IPS DF 6.9 (cell line): Measurements from ENCODE around the gene FBN1.
A peak's percentile ranks its signal among the peaks of the same experiment; 100 is the strongest.

ENCODE experiments used
- DNase-seq: peaks from one replicate; pipeline ENCODE4 v3.0.0-alpha.2; 2013; ENCODE audit warnings: low read depth, low spot score
- H3K27ac ChIP-seq: one replicate; pipeline ENCODE4 v1.5.1; 2013; ENCODE audit warnings: low read length, control low read depth
- H3K27me3 ChIP-seq: 2 replicates; pipeline ENCODE4 v1.6.1; 2013; ENCODE audit warnings: mild to moderate bottlenecking, low read length; ENCODE audit not compliant: control insufficient read depth, insufficient read depth
- H3K36me3 ChIP-seq: 2 replicates; pipeline ENCODE4 v1.6.1; 2013; ENCODE audit warnings: low read length; ENCODE audit not compliant: control insufficient read depth, insufficient read depth
- H3K4me1 ChIP-seq: 2 replicates; pipeline ENCODE4 v1.6.1; 2013; ENCODE audit warnings: low read length; ENCODE audit not compliant: control insufficient read depth, insufficient read depth
- H3K4me3 ChIP-seq: 2 replicates; pipeline ENCODE4 v1.5.1; 2013; ENCODE audit warnings: mild to moderate bottlenecking, low read length
- H3K9me3 ChIP-seq: 2 replicates; pipeline ENCODE4 v1.6.1; 2013; ENCODE audit warnings: low read length, inconsistent platforms; ENCODE audit not compliant: control insufficient read depth, insufficient read depth
- WGBS: extraction: QIAGEN DNeasy Blood & Tissue Kit; methylation state at CpG from one replicate; pipeline ENCODE4 v1.1.7; 2013; ENCODE audit warnings: mixed read lengths, missing lambda C conversion rate; ENCODE audit not compliant: insufficient read length, insufficient coverage; 5-methylcytosine and 5-hydroxymethylcytosine counted together

FBN1 gene

DNA sequence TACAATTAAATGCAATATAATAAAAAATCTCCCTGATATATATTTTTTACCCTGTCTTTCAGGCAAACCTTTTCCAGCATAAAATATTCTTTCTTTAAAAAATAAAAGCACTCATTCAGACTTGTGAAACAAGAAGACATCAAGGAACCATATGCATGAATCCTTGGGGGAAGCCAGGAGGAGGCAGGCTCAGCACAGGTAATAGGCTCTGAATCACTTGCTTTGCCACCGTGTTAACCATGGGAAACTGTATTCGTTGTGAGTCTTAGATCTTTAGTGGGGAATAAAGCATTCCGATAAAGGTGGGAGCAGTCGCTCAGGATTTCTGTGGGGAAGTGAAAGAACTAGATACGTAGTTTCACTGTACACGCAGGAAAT lies 42.4 kb downstream of the FBN1 start:
- no peaks in the 10 kb centered on the region for H3K36me3 ChIP-seq
- no peak overlapping the region for H3K27ac ChIP-seq

GRCh38 chr15:48602358-48603122 lies 43.0 kb downstream of the FBN1 start:
- DNase-seq: no peak
- H3K27me3 ChIP-seq: no peaks in the 10 kb centered on the region
- no peak overlapping the region for H3K4me3 ChIP-seq
- no CpG with 5 or more reads among the region's 4 CpGs for WGBS
- no peaks in the 10 kb centered on the region for H3K36me3 ChIP-seq
- H3K4me1 ChIP-seq: no peaks in the 10 kb centered on the region
- H3K9me3 ChIP-seq: no peaks in the 10 kb centered on the region
- no peak overlapping the region for H3K27ac ChIP-seq

More for the DNA sequence above, 42.4 kb downstream of the FBN1 start:
- no CpG with 5 or more reads among the region's 6 CpGs for WGBS
- Histone ChIP-seq H3K4me1 (no peaks in the 10 kb centered on the region), H3K4me3 (no peak overlapping the region), H3K27me3 (no peaks in the 10 kb centered on the region), H3K9me3 (no peaks in the 10 kb centered on the region)
- DNase-seq: peak; percentile 7

GRCh38 chr15:48601095-48601494 lies 44.4 kb downstream of the FBN1 start:
- Histone ChIP-seq H3K36me3 (no peaks in the 10 kb centered on the region), H3K27me3 (no peaks in the 10 kb centered on the region), H3K4me3 (no peak overlapping the region), H3K9me3 (no peaks in the 10 kb centered on the region), H3K27ac (no peak overlapping the region), H3K4me1 (no peaks in the 10 kb centered on the region)
- no peak for DNase-seq
- no CpG with 5 or more reads among the region's 4 CpGs for WGBS

DNA sequence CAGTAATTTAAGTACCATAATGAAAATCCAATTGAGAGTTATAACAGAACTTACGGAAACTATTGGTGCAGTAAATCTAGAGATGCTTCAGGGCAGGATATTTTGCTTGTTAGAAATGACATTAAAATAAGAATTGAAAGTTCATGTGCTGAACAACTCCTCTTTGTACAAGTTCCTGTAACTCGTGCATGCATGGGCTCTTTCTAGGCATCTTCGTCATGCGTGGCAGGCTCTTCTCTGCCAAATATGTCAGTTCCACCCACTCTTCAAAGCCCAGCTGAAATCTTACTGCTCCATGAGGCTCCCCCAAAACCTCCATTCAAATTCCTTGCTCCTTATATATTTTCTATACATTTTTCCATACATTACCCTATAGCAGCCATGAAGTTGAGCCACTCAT lies 48.7 kb downstream of the FBN1 start:
- DNase-seq: no peak
- Histone ChIP-seq H3K4me3 (no peak overlapping the region), H3K27me3 (no peaks in the 10 kb centered on the region), H3K4me1 (no peaks in the 10 kb centered on the region), H3K27ac (no peak overlapping the region), H3K36me3 (no peaks in the 10 kb centered on the region), H3K9me3 (no peaks in the 10 kb centered on the region)
- WGBS: no CpG with 5 or more reads among the region's 4 CpGs

DNA sequence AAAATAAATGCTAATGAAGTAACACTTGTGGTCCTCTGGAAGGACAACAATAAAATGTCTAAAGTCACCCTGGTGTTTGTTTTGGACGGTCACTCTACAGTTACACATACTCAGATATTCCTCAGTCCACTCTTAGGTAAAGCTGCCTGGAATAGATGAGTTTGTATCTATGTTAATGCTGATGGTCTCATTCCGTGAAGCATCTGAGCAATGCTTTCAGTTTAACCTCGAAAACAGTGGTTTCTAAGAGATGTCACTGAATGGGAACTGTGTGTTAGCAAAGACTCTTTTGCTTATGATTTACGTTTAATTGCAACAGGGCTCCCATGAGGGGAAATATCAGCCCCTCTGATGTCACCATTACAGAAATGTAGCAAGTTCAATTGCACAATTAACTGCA lies 49.1 kb downstream of the FBN1 start:
- Histone ChIP-seq H3K4me1 (no peaks in the 10 kb centered on the region), H3K9me3 (no peaks in the 10 kb centered on the region), H3K27me3 (no peaks in the 10 kb centered on the region), H3K27ac (no peak overlapping the region), H3K4me3 (no peak overlapping the region), H3K36me3 (no peaks in the 10 kb centered on the region)
- no peak for DNase-seq
- whole genome bisulfite sequencing: no CpG with 5 or more reads among the region's 4 CpGs

- Histone ChIP-seq H3K4me1 (no peaks in the 10 kb centered on the region), H3K36me3 (no peaks in the 10 kb centered on the region), H3K4me3 (no peak overlapping the region), H3K9me3 (no peaks in the 10 kb centered on the region), H3K27me3 (no peaks in the 10 kb centered on the region), H3K27ac (no peak overlapping the region)
- WGBS: no CpG with 5 or more reads among the region's 5 CpGs
- DNase-seq: no peak
These were observed 49.5 kb downstream of the FBN1 start for GRCh38 chr15:48595981-48596380.

DNA sequence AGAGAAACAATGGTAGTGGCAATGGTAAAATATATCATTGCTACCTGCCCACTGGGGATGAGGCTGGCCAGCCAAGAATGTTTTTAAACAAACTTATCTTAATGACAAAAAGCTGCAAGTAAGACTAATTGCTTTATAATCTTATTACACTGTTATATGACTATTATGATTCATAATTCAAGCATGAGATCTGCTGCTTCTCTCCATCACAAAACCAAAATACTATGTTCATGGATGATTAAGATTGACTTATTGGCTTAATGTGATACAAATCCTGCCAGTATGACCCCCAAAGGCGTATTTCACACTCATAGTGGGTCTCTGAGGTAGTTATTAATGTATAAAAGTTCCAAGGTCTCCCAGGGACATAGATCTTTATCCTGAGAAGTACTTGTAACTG lies 52.6 kb downstream of the FBN1 start:
- no peak overlapping the region for H3K4me3 ChIP-seq
- H3K9me3 ChIP-seq: no peaks in the 10 kb centered on the region
- no CpG with 5 or more reads among the region's 1 CpG for WGBS
- H3K27ac ChIP-seq: no peak overlapping the region
- H3K4me1 ChIP-seq: no peaks in the 10 kb centered on the region; the same call in 1 of the 2 replicates
- no peak for DNase-seq
- H3K27me3 ChIP-seq: no peaks in the 10 kb centered on the region
- H3K36me3 ChIP-seq: no peaks in the 10 kb centered on the region

- H3K4me3 ChIP-seq: no peak overlapping the region
- H3K9me3 ChIP-seq: no peaks in the 10 kb centered on the region
- no peak for DNase-seq
- H3K36me3 ChIP-seq: no peaks in the 10 kb centered on the region
- no peak overlapping the region for H3K27ac ChIP-seq
- WGBS: no CpG with 5 or more reads among the region's 2 CpGs
- no peaks in the 10 kb centered on the region for H3K27me3 ChIP-seq
- no peaks in the 10 kb centered on the region; the same call in 1 of the 2 replicates for H3K4me1 ChIP-seq
These were observed 53.2 kb downstream of the FBN1 start for GRCh38 chr15:48592221-48592731.

GRCh38 chr15:48590723-48591122 lies 54.8 kb downstream of the FBN1 start:
- no peaks in the 10 kb centered on the region for H3K9me3 ChIP-seq
- H3K27me3 ChIP-seq: no peaks in the 10 kb centered on the region
- H3K27ac ChIP-seq: no peak overlapping the region
- WGBS: no CpG with 5 or more reads among the region's 1 CpG
- no peaks in the 10 kb centered on the region; the same call in 1 of the 2 replicates for H3K4me1 ChIP-seq
- H3K36me3 ChIP-seq: no peaks in the 10 kb centered on the region
- no peak for DNase-seq
- no peak overlapping the region for H3K4me3 ChIP-seq

GRCh38 chr15:48584812-48585563 lies 60.5 kb downstream of the FBN1 start:
- Histone ChIP-seq H3K4me3 (no peak overlapping the region), H3K27me3 (no peaks in the 10 kb centered on the region), H3K27ac (no peak overlapping the region), H3K4me1 (no peaks in the 10 kb centered on the region), H3K9me3 (no peaks in the 10 kb centered on the region), H3K36me3 (no peaks in the 10 kb centered on the region)
- DNase-seq: no peak
- WGBS: no CpG with 5 or more reads among the region's 6 CpGs
